Cardiac fibroblast (primary cell): Measurements from ENCODE around the gene FOXP4.

Experiments
- DNase-seq, 2 donors: peaks; one replicate each; pipeline versions ENCODE4 v3.0.0 to v3.0.0-alpha.2; 2010; ENCODE audit warnings: low read depth in 2 of 2
- H3K4me3 ChIP-seq, 2 donors: replicated peaks in 1 of 2; 1 replicate in 1 of 2; 2 replicates in 1 of 2; pipeline ENCODE4 v1.5.1; 2011; ENCODE audit warnings: low read depth in 2 of 2, low read length in 2 of 2, mild to moderate bottlenecking in 2 of 2, moderate library complexity in 1 of 2
- TF ChIP-seq, protein P1 (sequence below): IDR thresholded peaks from one replicate; pipeline ENCODE4 v1.5.1; 2011; ENCODE audit warnings: low read depth, mild to moderate bottlenecking, low read length, inconsistent platforms

Gene FOXP4

DNA sequence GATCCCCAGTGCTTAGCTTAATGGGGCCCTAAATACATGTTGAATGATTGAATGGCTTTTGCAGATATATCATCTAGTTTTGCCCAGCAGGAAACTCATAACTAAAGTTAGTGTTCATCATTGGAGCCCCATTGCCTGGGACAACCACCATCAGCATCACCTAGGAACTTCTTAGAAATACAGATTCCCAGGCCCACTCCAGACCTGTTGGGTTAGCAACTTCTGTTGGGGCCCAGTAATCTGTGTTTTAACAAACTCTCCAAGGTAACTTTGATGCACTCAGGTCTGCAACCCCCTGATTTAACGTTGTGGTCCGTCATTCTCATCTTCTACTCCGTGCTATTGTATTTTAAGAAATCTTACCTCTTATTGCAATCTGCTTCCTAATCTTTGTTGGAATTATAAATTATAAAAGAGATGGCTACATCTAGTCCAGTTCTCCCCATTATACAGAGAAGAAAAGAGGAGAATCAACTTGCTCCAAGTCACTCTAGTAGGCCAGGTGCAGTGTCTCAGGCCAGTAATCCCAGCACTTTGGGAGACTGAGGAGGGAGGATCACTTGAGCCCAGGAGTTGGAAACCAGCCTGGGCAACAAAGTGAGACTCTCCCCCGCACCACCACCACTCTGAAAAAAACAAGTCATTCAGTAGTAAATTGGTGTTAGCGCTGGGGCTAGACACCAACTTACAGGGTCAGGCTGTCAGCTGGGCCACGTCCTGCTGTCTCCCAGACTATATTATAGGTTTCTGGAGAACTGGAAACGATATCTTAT is 13.7 kb downstream of the FOXP4 start:
- DNase-seq, result no peak
- TF ChIP-seq, protein P1, sequence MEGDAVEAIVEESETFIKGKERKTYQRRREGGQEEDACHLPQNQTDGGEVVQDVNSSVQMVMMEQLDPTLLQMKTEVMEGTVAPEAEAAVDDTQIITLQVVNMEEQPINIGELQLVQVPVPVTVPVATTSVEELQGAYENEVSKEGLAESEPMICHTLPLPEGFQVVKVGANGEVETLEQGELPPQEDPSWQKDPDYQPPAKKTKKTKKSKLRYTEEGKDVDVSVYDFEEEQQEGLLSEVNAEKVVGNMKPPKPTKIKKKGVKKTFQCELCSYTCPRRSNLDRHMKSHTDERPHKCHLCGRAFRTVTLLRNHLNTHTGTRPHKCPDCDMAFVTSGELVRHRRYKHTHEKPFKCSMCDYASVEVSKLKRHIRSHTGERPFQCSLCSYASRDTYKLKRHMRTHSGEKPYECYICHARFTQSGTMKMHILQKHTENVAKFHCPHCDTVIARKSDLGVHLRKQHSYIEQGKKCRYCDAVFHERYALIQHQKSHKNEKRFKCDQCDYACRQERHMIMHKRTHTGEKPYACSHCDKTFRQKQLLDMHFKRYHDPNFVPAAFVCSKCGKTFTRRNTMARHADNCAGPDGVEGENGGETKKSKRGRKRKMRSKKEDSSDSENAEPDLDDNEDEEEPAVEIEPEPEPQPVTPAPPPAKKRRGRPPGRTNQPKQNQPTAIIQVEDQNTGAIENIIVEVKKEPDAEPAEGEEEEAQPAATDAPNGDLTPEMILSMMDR, result no peak
- H3K4me3 ChIP-seq, result peak overlapping the region; percentile 47 to 48

DNA sequence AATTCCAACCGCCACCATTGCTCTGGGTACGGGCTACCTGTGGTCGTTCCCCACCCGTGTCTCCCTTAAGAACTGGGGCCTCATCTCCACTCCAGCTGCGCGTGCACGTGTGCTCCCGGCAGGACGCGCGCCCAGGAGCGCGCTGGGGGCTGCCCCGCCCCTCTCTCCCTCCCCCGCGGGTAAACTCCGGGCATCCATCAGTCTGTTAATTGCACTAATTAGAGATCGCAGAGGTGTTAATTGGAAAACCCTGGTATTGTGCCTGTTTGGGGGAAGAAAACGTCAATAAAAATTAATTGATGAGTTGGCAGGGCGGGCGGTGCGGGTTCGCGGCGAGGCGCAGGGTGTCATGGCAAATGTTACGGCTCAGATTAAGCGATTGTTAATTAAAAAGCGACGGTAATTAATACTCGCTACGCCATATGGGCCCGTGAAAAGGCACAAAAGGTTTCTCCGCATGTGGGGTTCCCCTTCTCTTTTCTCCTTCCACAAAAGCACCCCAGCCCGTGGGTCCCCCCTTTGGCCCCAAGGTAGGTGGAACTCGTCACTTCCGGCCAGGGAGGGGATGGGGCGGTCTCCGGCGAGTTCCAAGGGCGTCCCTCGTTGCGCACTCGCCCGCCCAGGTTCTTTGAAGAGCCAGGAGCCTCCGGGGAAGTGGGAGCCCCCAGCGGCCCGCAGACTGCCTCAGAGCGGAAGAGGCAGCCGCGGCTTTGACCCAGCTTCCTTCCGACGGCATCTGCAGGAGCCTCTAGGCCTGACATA is 14.4 kb downstream of the FOXP4 start:
- TF ChIP-seq, protein P1, result no peak
- peak; percentile 39 to 51 for DNase-seq

DNA sequence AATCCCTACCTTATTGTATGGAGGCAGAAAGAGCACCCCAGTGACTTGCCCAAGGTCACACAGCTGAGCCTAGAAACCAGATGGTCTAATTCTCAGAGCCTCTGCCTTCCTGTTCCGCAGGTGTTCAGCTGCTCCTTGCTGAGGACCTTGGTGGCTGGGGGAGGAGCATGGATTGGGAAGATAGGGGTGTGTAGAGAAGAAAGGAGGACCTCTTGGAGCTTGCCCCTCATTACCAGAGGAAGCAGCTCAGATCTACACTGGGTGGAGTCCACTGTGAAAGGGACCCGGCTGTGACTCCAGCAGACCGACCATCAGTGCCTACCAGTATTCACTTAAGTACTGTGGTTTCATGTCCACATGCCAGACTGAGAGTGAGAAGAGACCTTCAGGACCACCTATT is 15.2 kb downstream of the FOXP4 start:
- no peak overlapping the region for H3K4me3 ChIP-seq
- DNase-seq, result no peak
- TF ChIP-seq, protein P1, result no peak

More for the DNA sequence above, 14.4 kb downstream of the FOXP4 start:
- H3K4me3 ChIP-seq, result peak overlapping the region; percentile 47 to 48

DNA sequence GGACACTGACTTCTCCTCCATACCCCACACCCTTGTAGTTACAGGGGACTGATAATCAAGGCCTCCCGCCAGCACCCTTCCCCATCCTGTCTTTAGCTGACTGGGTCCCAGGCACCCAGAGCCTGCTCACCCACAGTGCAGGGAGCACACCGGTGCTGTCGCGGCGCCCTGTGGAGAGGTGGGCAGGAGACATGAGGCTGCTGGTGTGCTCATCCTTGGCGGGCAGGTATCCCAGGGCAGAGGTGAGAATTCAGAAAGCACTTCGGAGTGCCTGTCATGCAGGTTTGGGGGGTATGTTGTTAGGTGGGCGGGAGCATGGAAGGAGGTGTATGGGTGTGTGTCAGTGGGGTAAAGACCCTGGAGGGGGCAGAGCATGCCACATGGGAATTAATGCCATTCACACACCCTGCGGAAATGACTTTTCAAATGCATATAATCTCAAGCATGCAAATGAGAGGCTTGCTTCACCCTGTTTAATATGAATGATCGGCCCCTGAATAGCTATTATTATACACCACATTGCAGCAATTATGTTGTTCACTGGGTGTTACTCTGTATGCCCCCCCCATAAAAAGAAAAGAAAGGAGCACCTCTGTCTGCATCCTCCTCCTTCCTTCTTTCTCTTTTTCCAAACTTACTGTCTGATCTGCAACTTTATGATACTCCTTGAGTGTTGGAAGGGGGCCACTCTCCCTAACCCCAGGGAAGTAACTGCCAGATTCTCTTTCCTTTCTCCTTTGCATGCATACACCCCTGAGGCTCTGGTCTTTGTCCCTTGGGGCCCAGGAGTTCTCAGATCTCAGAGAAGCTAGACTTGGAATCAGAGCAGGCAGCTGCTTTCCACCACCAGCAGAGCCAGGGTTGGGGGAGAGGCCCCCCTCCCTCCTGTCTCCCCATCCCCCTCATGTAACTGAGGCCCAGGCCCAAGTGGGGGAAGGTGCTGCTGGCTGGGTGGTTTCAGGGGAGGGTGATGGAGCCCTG is 16.0 kb downstream of the FOXP4 start:
- DNase-seq, result no peak
- no peak overlapping the region for H3K4me3 ChIP-seq
- TF ChIP-seq, protein P1, result no peak

DNA sequence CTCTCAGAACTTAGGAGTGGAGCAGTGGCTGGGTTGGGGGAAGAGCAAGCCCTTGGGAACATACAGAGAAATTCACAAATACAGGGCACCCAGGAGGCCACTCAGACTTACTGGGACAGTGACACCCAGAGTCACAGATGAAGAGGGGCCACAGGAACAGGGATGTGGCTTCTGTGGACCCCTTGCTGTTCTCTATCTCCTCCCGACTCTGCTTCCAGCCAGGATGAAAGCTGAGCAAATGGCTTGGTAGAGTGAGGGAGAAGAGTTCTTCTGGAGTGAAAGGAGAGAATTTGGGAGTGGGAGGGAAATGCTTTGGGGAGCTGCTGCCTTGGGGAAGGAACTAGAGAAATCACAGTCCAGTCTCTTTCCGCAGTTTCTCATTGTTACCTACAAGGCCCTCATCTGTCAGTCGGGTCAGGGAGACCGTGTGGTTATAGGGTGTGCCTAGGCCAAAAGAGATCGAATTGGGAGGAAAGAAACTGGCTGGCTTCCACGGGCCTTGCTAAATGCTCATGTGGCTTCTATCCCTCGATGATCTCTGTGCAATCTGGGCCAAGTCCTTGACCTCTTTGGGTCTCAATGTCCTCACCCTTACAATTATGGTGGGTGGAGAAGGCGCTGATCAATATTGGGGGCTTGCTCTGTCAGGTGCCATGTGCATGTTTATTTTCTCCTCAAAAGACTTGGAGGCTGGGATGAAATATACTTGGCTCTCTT is 17.0 kb downstream of the FOXP4 start:
- H3K4me3 ChIP-seq, result no peak overlapping the region
- no peak for DNase-seq
- TF ChIP-seq, protein P1, result no peak
